H1 (cell line): ENCODE results near the gene SPG7. TPM values are rescaled to one million over a fixed set of nuclear protein-coding genes. Genes with fewer than 3 reads are reported as not detected.

Experiments used
- CTCF ChIA-PET: fragments of 300-600 bp; sonication (Branson Sonifier 250); formaldehyde crosslinking; loops from one replicate; lab custom pipeline; 2021; ENCODE audit not compliant: partially characterized antibody; lab: Charles Lee
- POLR2A ChIA-PET: fragments of 300-600 bp; sonication (Branson Sonifier 250); formaldehyde crosslinking; loops from one replicate; lab custom pipeline; 2021; ENCODE audit warnings: inconsistent platforms; ENCODE audit not compliant: partially characterized antibody; lab: Charles Lee
- DNase-seq, 2 experiments: peaks; one replicate each; pipeline versions ENCODE4 v3.0.0 to v3.0.0-alpha.2; 2010 to 2022; ENCODE audit warnings: low spot score in 2 of 2, low read depth in 1 of 2, mixed read lengths in 1 of 2
- FAIRE-seq: peaks from 2 replicates; lab custom pipeline; 2011; peaks lifted over from hg19 to GRCh38; lab: Jason Lieb, UNC
- H2AFZ ChIP-seq: 2 replicates; pipeline ENCODE4 v1.8.1; 2012; ENCODE audit warnings: low read length, inconsistent platforms
- H2AK5ac ChIP-seq: 2 replicates; pipeline ENCODE4 v1.6.1; 2013; ENCODE audit warnings: low read depth, low read length
- H2BK120ac ChIP-seq: replicated peaks from 2 replicates; pipeline ENCODE3; 2013; ENCODE audit warnings: low read depth, low read length, inconsistent platforms
- H2BK12ac ChIP-seq: 2 replicates; pipeline ENCODE4 v1.6.1; 2013; ENCODE audit warnings: low read depth, low read length
- H2BK15ac ChIP-seq: 2 replicates; pipeline ENCODE4 v1.6.1; 2013; ENCODE audit warnings: low read length
- H2BK20ac ChIP-seq: 2 replicates; pipeline ENCODE4 v1.6.1; 2013; ENCODE audit warnings: low read length
- H2BK5ac ChIP-seq: 2 replicates; pipeline ENCODE4 v1.6.1; 2013; ENCODE audit warnings: low read depth, low read length
- H3K14ac ChIP-seq: 2 replicates; pipeline ENCODE4 v1.6.1; 2013; ENCODE audit warnings: inconsistent platforms; ENCODE audit not compliant: insufficient read length
- H3K18ac ChIP-seq: 2 replicates; pipeline ENCODE4 v1.6.1; 2013; ENCODE audit warnings: low read length; ENCODE audit errors: extremely low read depth
- H3K23ac ChIP-seq: 2 replicates; pipeline ENCODE4 v1.6.1; 2013; ENCODE audit warnings: inconsistent platforms; ENCODE audit not compliant: insufficient read length
- H3K23me2 ChIP-seq: 2 replicates; pipeline ENCODE4 v1.6.1; 2013; ENCODE audit warnings: low read depth, low read length
- H3K27ac ChIP-seq: 2 replicates; pipeline ENCODE4 v1.6.1; 2011; ENCODE audit warnings: low read depth, low read length, inconsistent platforms
- H3K27me3 ChIP-seq, 4 experiments: replicated peaks in 1 of 4; 1 replicate in 1 of 4; 2 replicates in 3 of 4; pipeline versions ENCODE4 v1.6.1 to v1.8.1; 2011 to 2013; ENCODE audit warnings: low read length in 3 of 4, mild to moderate bottlenecking in 3 of 4, inconsistent platforms in 2 of 4, mixed read lengths in 2 of 4, moderate library complexity in 1 of 4; ENCODE audit not compliant: control insufficient read depth in 3 of 4, insufficient read depth in 3 of 4; ENCODE audit errors: extremely low read depth in 1 of 4
- H3K36me3 ChIP-seq, 4 experiments: 2 replicates each; pipeline versions ENCODE4 v1.6.1 to v1.8.1; 2011 to 2013; ENCODE audit warnings: mild to moderate bottlenecking in 4 of 4, low read length in 3 of 4, moderate library complexity in 2 of 4, control low read depth in 1 of 4, inconsistent platforms in 1 of 4; ENCODE audit not compliant: insufficient read depth in 4 of 4, control insufficient read depth in 2 of 4
- H3K4ac ChIP-seq: replicated peaks from 2 replicates; pipeline ENCODE3; 2013; ENCODE audit warnings: low read length, low read depth, mixed read lengths, inconsistent platforms; ENCODE audit not compliant: insufficient read length
- H3K4me1 ChIP-seq, 4 experiments: replicated peaks in 1 of 4; 1 replicate in 1 of 4; 2 replicates in 3 of 4; pipeline versions ENCODE4 v1.6.1 to v1.8.1; 2011 to 2013; ENCODE audit warnings: low read length in 3 of 4, inconsistent platforms in 2 of 4, mixed read lengths in 1 of 4; ENCODE audit not compliant: insufficient read depth in 4 of 4, control insufficient read depth in 3 of 4
- H3K4me2 ChIP-seq, 2 experiments: 2 replicates each; pipeline versions ENCODE4 v1.6.1 to v1.8.1; 2011 to 2013; ENCODE audit warnings: low read depth in 2 of 2, low read length in 2 of 2, control low read depth in 1 of 2, inconsistent platforms in 1 of 2, mild to moderate bottlenecking in 1 of 2; ENCODE audit not compliant: insufficient read depth in 1 of 2
- H3K4me3 ChIP-seq, 4 experiments: fragments of 200-600, 300-600 bp in 1 of 4; sonication (generic), shearing (Covaris generic), sonication (Bioruptor Twin) in 1 of 4; 2 replicates each; pipeline versions ENCODE4 v1.5.1 to v1.8.1; 2011 to 2016; ENCODE audit warnings: low read length in 4 of 4, low read depth in 3 of 4, control low read depth in 2 of 4, inconsistent platforms in 2 of 4, mild to moderate bottlenecking in 2 of 4, mixed read lengths in 1 of 4, moderate library complexity in 1 of 4; ENCODE audit not compliant: insufficient read depth in 2 of 4; ENCODE audit errors: extremely low read depth in 1 of 4
- H3K56ac ChIP-seq: replicated peaks from 2 replicates; pipeline ENCODE3; 2013; ENCODE audit warnings: low read depth, mild to moderate bottlenecking, mixed read lengths, low read length, inconsistent platforms; ENCODE audit not compliant: insufficient read length
- H3K79me1 ChIP-seq: 2 replicates; pipeline ENCODE4 v1.6.1; 2013; ENCODE audit warnings: low read depth, low read length, control low read depth
- H3K79me2 ChIP-seq, 2 experiments: 2 replicates each; pipeline versions ENCODE4 v1.6.1 to v1.8.1; 2012 to 2013; ENCODE audit warnings: low read length in 2 of 2, mild to moderate bottlenecking in 2 of 2, inconsistent platforms in 1 of 2; ENCODE audit not compliant: insufficient read depth in 2 of 2, control insufficient read depth in 1 of 2
- H3K9ac ChIP-seq, 4 experiments: replicated peaks in 1 of 4; 1 replicate in 1 of 4; 2 replicates in 3 of 4; pipeline versions ENCODE4 v1.6.1 to v1.8.1; 2011 to 2013; ENCODE audit warnings: low read depth in 3 of 4, low read length in 3 of 4, control low read depth in 2 of 4, mild to moderate bottlenecking in 2 of 4, moderate library complexity in 2 of 4, inconsistent platforms in 1 of 4; ENCODE audit errors: extremely low read depth in 1 of 4
- H3K9me3 ChIP-seq, 2 experiments: 2 replicates each; pipeline versions ENCODE4 v1.6.1 to v1.8.1; 2012 to 2013; ENCODE audit warnings: mild to moderate bottlenecking in 2 of 2, moderate library complexity in 2 of 2, control low read depth in 1 of 2, inconsistent platforms in 1 of 2, low read depth in 1 of 2, low read length in 1 of 2, mixed read lengths in 1 of 2; ENCODE audit not compliant: insufficient read depth in 2 of 2
- H4K20me1 ChIP-seq, 2 experiments: replicated peaks in 1 of 2; 2 replicates each; pipeline versions ENCODE3 to v1.8.1; 2011 to 2013; ENCODE audit warnings: inconsistent platforms in 2 of 2, low read length in 2 of 2, mild to moderate bottlenecking in 1 of 2; ENCODE audit not compliant: insufficient read depth in 2 of 2, control insufficient read depth in 1 of 2
- H4K5ac ChIP-seq: 2 replicates; pipeline ENCODE4 v1.6.1; 2013; ENCODE audit warnings: low read length, low read depth, mixed read lengths, inconsistent platforms; ENCODE audit not compliant: insufficient read length
- H4K8ac ChIP-seq: 2 replicates; pipeline ENCODE4 v1.8.0; 2013; ENCODE audit warnings: mild to moderate bottlenecking, moderate library complexity, low read length, inconsistent platforms; ENCODE audit not compliant: insufficient read depth; ENCODE audit errors: extremely low read depth
- H4K91ac ChIP-seq: replicated peaks from 2 replicates; pipeline ENCODE3; 2013; ENCODE audit warnings: low read length, mixed read lengths, inconsistent platforms; ENCODE audit not compliant: insufficient read length
- ASH2L ChIP-seq: fragments of 200-600, 300-600 bp; sonication (generic); IDR thresholded peaks from one replicate; pipeline ENCODE4 v1.7.1; 2017; ENCODE audit warnings: low read length
- GTF2F1 ChIP-seq: IDR thresholded peaks from 2 replicates; pipeline ENCODE4 v1.6.1; 2012; ENCODE audit warnings: low read depth, low read length, improper control_type of control experiment, borderline replicate concordance
- JUND ChIP-seq: IDR thresholded peaks from 2 replicates; pipeline ENCODE4 v1.6.1; 2011; ENCODE audit warnings: mild to moderate bottlenecking, improper control_type of control experiment, low read length
- PHF8 ChIP-seq: fragments of 200-600 bp; sonication (generic); conservative IDR thresholded peaks from 2 replicates; pipeline ENCODE4 v1.7.1; 2012; ENCODE audit warnings: low read depth, mild to moderate bottlenecking, inconsistent platforms, low read length, moderate library complexity
- SIRT6 ChIP-seq: IDR thresholded peaks from one replicate; pipeline ENCODE4 v1.7.1; 2012; ENCODE audit warnings: low read length, inconsistent platforms
- SP1 ChIP-seq: IDR thresholded peaks from 2 replicates; pipeline ENCODE4 v1.6.1; 2011; ENCODE audit warnings: low read depth, low read length
- SP4 ChIP-seq: IDR thresholded peaks from 2 replicates; pipeline ENCODE4 v1.6.1; 2012; ENCODE audit warnings: low read length, inconsistent platforms
- SUZ12 ChIP-seq: fragments of 200-600 bp; sonication (generic); IDR thresholded peaks from 2 replicates; pipeline ENCODE4 v1.6.1; 2012; ENCODE audit warnings: mild to moderate bottlenecking, inconsistent platforms, low read length, moderate library complexity, mixed read lengths
- TCF12 ChIP-seq: IDR thresholded peaks from 2 replicates; pipeline ENCODE4 v1.6.1; 2011; ENCODE audit warnings: low read depth, mild to moderate bottlenecking, low read length
- WGBS, 2 experiments: shearing (Covaris generic) in 1 of 2; methylation state at CpG; one replicate each; pipeline versions ENCODE4 v1.1.6 to v1.1.7; 2013 to 2015; ENCODE audit warnings: low lambda C conversion rate in 2 of 2, mixed read lengths in 2 of 2, inconsistent platforms in 1 of 2, low coverage in 1 of 2, missing lambda C conversion rate in 1 of 2; ENCODE audit not compliant: insufficient replicate concordance in 2 of 2, insufficient coverage in 1 of 2, insufficient read length in 1 of 2; ENCODE audit errors: extremely low coverage in 1 of 2, missing lambda C conversion rate in 1 of 2; 5-methylcytosine and 5-hydroxymethylcytosine counted together
- polyA plus RNA-seq, 7 experiments: library from polyadenylated mRNA; depleted of rRNA in 3 of 7; stranded (reverse) in 5 of 7; unstranded in 2 of 7; fragments of >200 nt in 5 of 7; fragments of 200-250 nt in 2 of 7; gene quantifications; 1 replicate in 5 of 7; 2 replicates in 1 of 7; 4 replicates in 1 of 7; pipeline versions ENCODE4 v1.2.1 to v1.2.3, GENCODE V29; 2011 to 2013; ENCODE audit warnings: missing spikeins in 2 of 7, mixed read lengths in 2 of 7
- total RNA-seq: library from RNA; stranded (reverse); fragmentation: NEBNext Ultra II Directional; extraction: Animal tissue kit (Norgen Biotek cat#: 25700); gene quantifications from 2 replicates; pipeline ENCODE4 v1.2.1, GENCODE V29; 2021
- TF ChIP-seq, protein P1 (sequence below): IDR thresholded peaks from 2 replicates; pipeline ENCODE4 v1.6.1; 2012; ENCODE audit warnings: inconsistent platforms
- TF ChIP-seq, protein P2 (sequence below): IDR thresholded peaks from 2 replicates; pipeline ENCODE4 v1.6.1; 2012; ENCODE audit warnings: inconsistent platforms

SPG7 gene
- total and polyA plus RNA-seq, 2 of the 8 experiments (the other 6 are each of a cell fraction or from before 2014, with no cell fraction given): 72.1 to 113 TPM

DNA sequence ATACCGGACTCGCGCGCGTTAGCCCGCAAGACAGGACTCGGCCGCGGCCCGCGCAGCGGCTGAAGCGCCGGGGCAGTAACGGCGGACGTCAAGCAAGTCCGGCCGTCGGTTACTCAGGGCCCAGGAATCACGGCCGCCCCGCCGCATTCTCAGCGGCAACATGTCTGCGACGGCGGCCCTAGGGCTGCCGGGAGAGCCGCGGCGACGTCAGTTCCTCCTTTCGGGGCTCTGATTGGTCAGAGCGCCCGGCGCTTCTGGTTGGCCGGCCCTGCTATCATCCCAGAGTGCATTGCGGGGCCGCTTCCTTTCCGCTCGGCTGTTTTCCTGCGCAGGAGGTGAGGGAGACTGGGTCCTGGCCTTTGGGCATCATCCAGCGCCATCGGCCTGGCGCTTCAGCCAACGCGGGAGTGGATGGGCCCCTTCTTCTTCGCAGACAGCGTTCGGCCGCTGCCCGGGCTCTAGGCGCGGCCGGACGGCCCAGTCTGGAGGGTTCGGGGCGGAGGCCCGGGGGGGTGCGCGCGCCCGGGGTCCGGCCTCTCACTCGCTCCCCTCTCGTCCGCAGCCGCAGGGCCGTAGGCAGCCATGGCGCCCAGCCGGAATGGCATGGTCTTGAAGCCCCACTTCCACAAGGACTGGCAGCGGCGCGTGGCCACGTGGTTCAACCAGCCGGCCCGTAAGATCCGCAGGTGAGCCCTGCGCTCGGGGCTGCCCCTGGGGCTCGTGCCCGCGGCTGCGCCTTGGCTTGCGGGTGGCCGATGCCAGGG, 52.4 kb downstream of the SPG7 start, which contains the start of gene RPL13:
Gene RPL13, plus strand, starts transcription at position 305 of the 764 bp plus-strand sequence. Its CDS starts 278 bp downstream, at position 583.
- Histone ChIP-seq H2BK12ac (no peak within 1 kb of the TSS), H2BK120ac (no peak within 1 kb of the TSS), H3K56ac (peak within 1 kb of the TSS; percentile 91), H3K79me2 (peaks cover 11 to 32% of the 10 kb centered on the region in 2 experiments), H4K5ac (peak within 1 kb of the TSS; percentile 89), H3K79me1 (peaks cover 3% of the 10 kb centered on the region), H3K14ac (no peak within 1 kb of the TSS), H2AFZ (0 out of 2 replicates have a peak within 1 kb of the TSS, but pooled peaks have one; percentile 7), H4K91ac (peak within 1 kb of the TSS; percentile 84), H2BK15ac (no peak within 1 kb of the TSS), H2BK20ac (no peak within 1 kb of the TSS), H3K23ac (no peak within 1 kb of the TSS), H3K27me3 (no peaks in the 10 kb centered on the region), H3K4ac (peak within 1 kb of the TSS; percentile 58), H3K9ac (peak within 1 kb of the TSS; percentile 94 to 99 (median 96)), H2AK5ac (no peak within 1 kb of the TSS; the same call in none of the 2 replicates), H3K36me3 (peaks cover 26 to 48% (median 39%) of the 10 kb centered on the region in 4 experiments), H3K18ac (peak within 1 kb of the TSS; percentile 87), H3K23me2 (peaks cover 10% of the 10 kb centered on the region), H3K4me2 (peak within 1 kb of the TSS; percentile 91), H2BK5ac (peak within 1 kb of the TSS; percentile 91), H3K4me1 (peaks cover 5 to 28% (median 8%) of the 10 kb centered on the region in 4 experiments), H3K9me3 (no peaks in the 10 kb centered on the region), H4K8ac (peak within 1 kb of the TSS; percentile 100), H3K4me3 (peak within 1 kb of the TSS; percentile 69 to 97 (median 82)), H4K20me1 (peaks cover 28 to 31% of the 10 kb centered on the region in 2 experiments), H3K27ac (peak within 1 kb of the TSS; percentile 79)
- POLR2A ChIA-PET: interaction anchor here (0.8 to 5.5 kb wide), 12 partner anchors 9 to 271 kb away, joined by 3 to 63 read pairs (median 4); partner anchors contain the start of gene CPNE7
- CTCF ChIA-PET: no interaction called here
- WGBS, 2 experiments: 2% methylated on average over 56 of the region's 87 CpGs; no CpG with 5 or more reads in 1 of the 2 experiments
- FAIRE-seq (no peak), DNase-seq (peak; percentile 81 to 92)
- TF ChIP-seq TCF12 (no peak), GTF2F1 (peak; percentile 97), SIRT6 (no peak), PHF8 (peak; percentile 95), ASH2L (peak; percentile 72), SP4 (0 out of 2 replicates have a peak, but pooled peaks have one; percentile 65), SP1 (0 out of 2 replicates have a peak, but pooled peaks have one; percentile 23), SUZ12 (no peak), JUND (no peak)
- TF ChIP-seq, protein P1, sequence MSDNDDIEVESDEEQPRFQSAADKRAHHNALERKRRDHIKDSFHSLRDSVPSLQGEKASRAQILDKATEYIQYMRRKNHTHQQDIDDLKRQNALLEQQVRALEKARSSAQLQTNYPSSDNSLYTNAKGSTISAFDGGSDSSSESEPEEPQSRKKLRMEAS: peak; percentile 74
- TF ChIP-seq, protein P2, sequence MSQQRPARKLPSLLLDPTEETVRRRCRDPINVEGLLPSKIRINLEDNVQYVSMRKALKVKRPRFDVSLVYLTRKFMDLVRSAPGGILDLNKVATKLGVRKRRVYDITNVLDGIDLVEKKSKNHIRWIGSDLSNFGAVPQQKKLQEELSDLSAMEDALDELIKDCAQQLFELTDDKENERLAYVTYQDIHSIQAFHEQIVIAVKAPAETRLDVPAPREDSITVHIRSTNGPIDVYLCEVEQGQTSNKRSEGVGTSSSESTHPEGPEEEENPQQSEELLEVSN: 0 out of 2 replicates have a peak, but pooled peaks have one; percentile 17
